SK-N-SH treated with all-trans-retinoic acid at 6 μM for 48 hours (cell line): ENCODE measurements around the gene ZPR1.

Experiments
- CSDC2 ChIP-seq: fragments of 250-450 bp; sonication (Bioruptor Pico); IDR thresholded peaks from 2 replicates; pipeline ENCODE4 v1.5.0; 2020; ENCODE audit warnings: mild to moderate bottlenecking, moderate library complexity
- GLIS3 ChIP-seq: fragments of 250-450 bp; sonication (Bioruptor Pico); IDR thresholded peaks from 2 replicates; pipeline ENCODE4 v1.5.0; 2020; ENCODE audit warnings: mild to moderate bottlenecking, moderate library complexity

- TF ChIP-seq GLIS3 (CRISPR knock-in tag) (no peak), CSDC2 (CRISPR knock-in tag) (no peak)
Measured at GRCh38 chr11:116813170-116813569, 25.3 kb upstream of the ZPR1 start.
